ENCODE results near the gene CES1.

CES1 gene

DNA sequence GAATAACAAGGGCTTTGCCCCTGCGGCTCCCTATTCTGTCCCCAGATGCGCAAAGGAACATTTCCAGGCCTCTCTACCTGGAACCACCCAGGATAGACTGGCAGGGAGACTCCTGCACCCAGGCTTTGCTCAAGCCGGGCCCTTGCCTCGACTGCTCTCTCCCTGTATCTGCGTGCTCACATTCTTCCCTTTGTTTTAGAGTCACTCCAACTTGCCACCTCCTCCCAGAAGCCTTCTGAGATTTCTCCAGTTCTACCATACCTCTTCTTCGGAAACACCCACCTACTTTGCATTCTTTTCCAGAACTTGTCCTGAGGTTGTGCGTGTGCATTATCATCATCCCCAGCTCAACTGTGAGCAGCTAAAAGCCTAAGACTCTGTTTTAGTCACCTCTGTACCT is 39.2 kb upstream of the CES1 start:
- Histone ChIP-seq H3K23ac (ENCODE audit: low read length) (no peak overlapping the region), H3K79me2 (ENCODE audit: control insufficient read depth, insufficient read depth, low read length, poor library complexity) (no peaks in the 10 kb centered on the region), H4K91ac (ENCODE audit: low read depth, low read length) (no peak overlapping the region), H2AK5ac (ENCODE audit: low read length) (no peak overlapping the region), H3K79me1 (ENCODE audit: low read length) (no peaks in the 10 kb centered on the region), H4K12ac (ENCODE audit: low read depth, low read length) (no peak overlapping the region), H3K9me3 (ENCODE audit: insufficient read depth, low read depth, low read length) (no peaks in the 10 kb centered on the region), H3K14ac (ENCODE audit: low read length) (no peak overlapping the region), H3K18ac (ENCODE audit: low read length) (no peak overlapping the region), H3K4ac (ENCODE audit: low read depth, low read length) (no peak overlapping the region), H3K4me2 (ENCODE audit: low read length) (no peak overlapping the region), H2AFZ (ENCODE audit: insufficient read depth, low read length, poor library complexity) (no peak overlapping the region), H2BK12ac (ENCODE audit: low read length) (no peak overlapping the region), H3K27ac (ENCODE audit: low read depth, low read length) (no peak overlapping the region), H3K36me3 (ENCODE audit: control insufficient read depth in 1 of 2, insufficient read depth in 2 of 2, low read length in 2 of 2) (no peaks in the 10 kb centered on the region), H4K8ac (ENCODE audit: low read depth, low read length) (no peak overlapping the region), H3K27me3 (ENCODE audit: insufficient read depth, low read length) (no peaks in the 10 kb centered on the region), H3K4me1 (ENCODE audit: control insufficient read depth in 1 of 2, insufficient read depth in 2 of 2, low read length in 2 of 2) (peaks cover 4 to 7% of the 10 kb centered on the region in 2 experiments), H2BK120ac (ENCODE audit: insufficient read depth, low read length, poor library complexity) (no peak overlapping the region), H3K4me3 (ENCODE audit: low read depth, low read length) (no peak overlapping the region), H3K9ac (ENCODE audit: low read length) (no peak overlapping the region), H2BK5ac (ENCODE audit: low read depth, low read length, poor library complexity) (no peak overlapping the region)
- no CpG with 5 or more reads among the region's 7 CpGs for WGBS (ENCODE audit: extremely low coverage, insufficient coverage, insufficient read length)
- DNase-seq, result no peak

DNA sequence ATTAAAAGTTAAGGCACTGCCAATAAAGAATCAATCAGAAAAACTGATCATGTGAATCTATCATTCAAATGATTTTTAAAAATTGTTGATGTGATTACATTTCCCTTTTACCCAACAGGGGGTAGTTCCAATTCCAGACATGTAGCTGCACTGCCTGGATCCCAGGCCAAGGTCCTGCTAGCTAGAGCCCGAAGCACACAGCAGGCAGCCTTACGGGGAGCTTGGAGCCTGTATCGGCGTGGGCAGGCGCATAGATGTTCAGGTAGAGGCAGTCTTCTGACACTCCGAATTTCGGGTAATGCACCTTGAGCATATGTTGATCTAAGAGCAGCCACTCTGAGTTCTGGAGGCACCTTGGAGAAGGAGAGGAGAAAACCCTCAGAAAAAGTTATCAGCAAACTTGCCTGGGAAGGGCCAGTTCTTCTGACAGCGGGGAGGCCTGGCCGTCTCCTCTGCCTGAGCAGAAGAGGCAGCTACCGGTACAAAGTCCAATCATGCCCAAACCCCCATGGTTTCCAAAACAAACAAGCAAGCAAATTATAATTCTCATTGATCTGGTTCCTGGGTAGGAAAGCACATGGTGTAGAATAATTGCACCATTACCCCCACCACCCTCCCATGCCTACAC is 38.6 kb upstream of the CES1 start:
- no peak overlapping the region for H2BK12ac ChIP-seq (ENCODE audit: low read length)
- H3K4ac ChIP-seq (ENCODE audit: low read depth, low read length), result no peak overlapping the region
- H3K4me2 ChIP-seq (ENCODE audit: low read length), result no peak overlapping the region
- WGBS (ENCODE audit: extremely low coverage, insufficient coverage, insufficient read length), result no CpG with 5 or more reads among the region's 10 CpGs
- H3K4me3 ChIP-seq (ENCODE audit: low read depth, low read length), result no peak overlapping the region
- H3K18ac ChIP-seq (ENCODE audit: low read length), result no peak overlapping the region
- H4K12ac ChIP-seq (ENCODE audit: low read depth, low read length), result no peak overlapping the region
- H3K4me1 ChIP-seq (ENCODE audit: control insufficient read depth in 1 of 2, insufficient read depth in 2 of 2, low read length in 2 of 2), result peaks cover 0 to 2% of the 10 kb centered on the region in 2 experiments
- H3K9me3 ChIP-seq (ENCODE audit: insufficient read depth, low read depth, low read length), result no peaks in the 10 kb centered on the region
- H3K79me2 ChIP-seq (ENCODE audit: control insufficient read depth, insufficient read depth, low read length, poor library complexity), result no peaks in the 10 kb centered on the region
- H2AFZ ChIP-seq (ENCODE audit: insufficient read depth, low read length, poor library complexity), result no peak overlapping the region
- no peaks in the 10 kb centered on the region for H3K27me3 ChIP-seq (ENCODE audit: insufficient read depth, low read length)
- H3K36me3 ChIP-seq (ENCODE audit: control insufficient read depth in 1 of 2, insufficient read depth in 2 of 2, low read length in 2 of 2), result no peaks in the 10 kb centered on the region
- H3K14ac ChIP-seq (ENCODE audit: low read length), result no peak overlapping the region
- no peak overlapping the region for H2BK5ac ChIP-seq (ENCODE audit: low read depth, low read length, poor library complexity)
- H4K8ac ChIP-seq (ENCODE audit: low read depth, low read length), result no peak overlapping the region
- H2AK5ac ChIP-seq (ENCODE audit: low read length), result no peak overlapping the region
- no peak overlapping the region for H3K27ac ChIP-seq (ENCODE audit: low read depth, low read length)
- no peak for DNase-seq
- H3K79me1 ChIP-seq (ENCODE audit: low read length), result no peaks in the 10 kb centered on the region
- no peak overlapping the region for H3K23ac ChIP-seq (ENCODE audit: low read length)
- no peak overlapping the region for H4K91ac ChIP-seq (ENCODE audit: low read depth, low read length)
- no peak overlapping the region for H2BK120ac ChIP-seq (ENCODE audit: insufficient read depth, low read length, poor library complexity)
- H3K9ac ChIP-seq (ENCODE audit: low read length), result no peak overlapping the region

DNA sequence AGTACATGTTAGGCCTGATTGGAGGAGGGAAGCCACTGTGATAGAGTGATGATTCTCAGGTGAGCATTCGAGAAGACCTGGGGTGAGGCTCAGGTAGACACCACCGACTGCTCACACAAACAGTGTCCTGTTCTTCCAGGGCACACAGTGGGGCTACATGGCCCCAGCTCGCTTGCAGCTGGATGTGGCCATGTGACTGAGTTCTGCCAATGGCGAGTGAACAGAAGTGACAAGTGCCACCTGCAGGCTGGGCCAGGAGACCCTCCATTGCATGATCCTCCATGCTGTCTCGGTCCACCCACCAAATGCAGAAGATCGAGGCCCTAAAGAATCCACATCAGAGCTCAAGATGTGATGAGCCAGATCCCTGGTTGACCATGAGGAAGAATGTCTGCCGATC is 36.1 kb upstream of the CES1 start:
- H2BK120ac ChIP-seq (ENCODE audit: insufficient read depth, low read length, poor library complexity), result no peak overlapping the region
- no peak overlapping the region for H2AFZ ChIP-seq (ENCODE audit: insufficient read depth, low read length, poor library complexity)
- H2BK12ac ChIP-seq (ENCODE audit: low read length), result no peak overlapping the region
- H2AK5ac ChIP-seq (ENCODE audit: low read length), result no peak overlapping the region
- no peak overlapping the region for H3K14ac ChIP-seq (ENCODE audit: low read length)
- H3K9ac ChIP-seq (ENCODE audit: low read length), result no peak overlapping the region
- H3K27ac ChIP-seq (ENCODE audit: low read depth, low read length), result no peak overlapping the region
- DNase-seq, result no peak
- no peak overlapping the region for H3K4ac ChIP-seq (ENCODE audit: low read depth, low read length)
- H3K36me3 ChIP-seq (ENCODE audit: control insufficient read depth in 1 of 2, insufficient read depth in 2 of 2, low read length in 2 of 2), result no peaks in the 10 kb centered on the region
- no peaks in the 10 kb centered on the region for H3K79me2 ChIP-seq (ENCODE audit: control insufficient read depth, insufficient read depth, low read length, poor library complexity)
- H2BK5ac ChIP-seq (ENCODE audit: low read depth, low read length, poor library complexity), result no peak overlapping the region
- no peaks in the 10 kb centered on the region for H3K27me3 ChIP-seq (ENCODE audit: insufficient read depth, low read length)
- H3K4me3 ChIP-seq (ENCODE audit: low read depth, low read length), result no peak overlapping the region
- no peak overlapping the region for H4K12ac ChIP-seq (ENCODE audit: low read depth, low read length)
- no peaks in the 10 kb centered on the region for H3K4me1 ChIP-seq (ENCODE audit: control insufficient read depth in 1 of 2, insufficient read depth in 2 of 2, low read length in 2 of 2)
- H3K18ac ChIP-seq (ENCODE audit: low read length), result no peak overlapping the region
- no peak overlapping the region for H3K23ac ChIP-seq (ENCODE audit: low read length)
- H3K79me1 ChIP-seq (ENCODE audit: low read length), result no peaks in the 10 kb centered on the region
- no peak overlapping the region for H4K91ac ChIP-seq (ENCODE audit: low read depth, low read length)
- WGBS (ENCODE audit: extremely low coverage, insufficient coverage, insufficient read length), result no CpG with 5 or more reads among the region's 7 CpGs
- H3K4me2 ChIP-seq (ENCODE audit: low read length), result no peak overlapping the region
- H4K8ac ChIP-seq (ENCODE audit: low read depth, low read length), result no peak overlapping the region
- no peaks in the 10 kb centered on the region for H3K9me3 ChIP-seq (ENCODE audit: insufficient read depth, low read depth, low read length)

DNA sequence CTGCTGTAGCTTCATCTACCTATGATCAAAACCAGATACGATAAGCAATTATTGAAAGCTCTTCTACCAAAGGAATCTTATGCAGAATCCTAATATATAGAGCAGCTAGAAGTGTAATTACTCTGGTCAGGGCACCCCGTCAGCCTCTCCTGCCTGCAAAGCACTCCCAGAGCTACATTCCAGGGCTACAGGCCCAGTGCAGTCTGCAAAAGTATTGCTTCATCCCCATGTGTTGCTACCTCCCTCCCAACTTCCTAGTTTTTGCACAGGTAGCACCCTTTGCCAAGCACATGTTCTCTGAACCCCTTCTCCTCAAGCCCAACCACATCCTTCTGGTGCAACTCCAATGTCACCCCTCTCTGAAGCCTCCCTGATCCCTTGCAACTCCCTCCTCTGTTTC is 35.2 kb upstream of the CES1 start:
- Histone ChIP-seq H3K27ac (ENCODE audit: low read depth, low read length) (no peak overlapping the region), H4K8ac (ENCODE audit: low read depth, low read length) (no peak overlapping the region), H2AK5ac (ENCODE audit: low read length) (no peak overlapping the region), H2BK120ac (ENCODE audit: insufficient read depth, low read length, poor library complexity) (no peak overlapping the region), H3K79me2 (ENCODE audit: control insufficient read depth, insufficient read depth, low read length, poor library complexity) (no peaks in the 10 kb centered on the region), H2AFZ (ENCODE audit: insufficient read depth, low read length, poor library complexity) (no peak overlapping the region), H3K36me3 (ENCODE audit: control insufficient read depth in 1 of 2, insufficient read depth in 2 of 2, low read length in 2 of 2) (no peaks in the 10 kb centered on the region), H3K9ac (ENCODE audit: low read length) (no peak overlapping the region), H3K18ac (ENCODE audit: low read length) (no peak overlapping the region), H2BK5ac (ENCODE audit: low read depth, low read length, poor library complexity) (no peak overlapping the region), H3K4me3 (ENCODE audit: low read depth, low read length) (no peak overlapping the region), H2BK12ac (ENCODE audit: low read length) (no peak overlapping the region), H3K4me1 (ENCODE audit: control insufficient read depth in 1 of 2, insufficient read depth in 2 of 2, low read length in 2 of 2) (no peaks in the 10 kb centered on the region), H3K27me3 (ENCODE audit: insufficient read depth, low read length) (no peaks in the 10 kb centered on the region), H3K14ac (ENCODE audit: low read length) (no peak overlapping the region), H3K4me2 (ENCODE audit: low read length) (no peak overlapping the region), H3K4ac (ENCODE audit: low read depth, low read length) (no peak overlapping the region), H4K12ac (ENCODE audit: low read depth, low read length) (no peak overlapping the region), H3K79me1 (ENCODE audit: low read length) (no peaks in the 10 kb centered on the region), H3K23ac (ENCODE audit: low read length) (no peak overlapping the region), H4K91ac (ENCODE audit: low read depth, low read length) (no peak overlapping the region), H3K9me3 (ENCODE audit: insufficient read depth, low read depth, low read length) (no peaks in the 10 kb centered on the region)
- no CpG with 5 or more reads among the region's 2 CpGs for WGBS (ENCODE audit: extremely low coverage, insufficient coverage, insufficient read length)
- no peak for DNase-seq
